H9 (cell line): Measurements from ENCODE around the gene RB1. TPM values are rescaled to one million over a fixed set of nuclear protein-coding genes. Genes with fewer than 3 reads are reported as not detected.
A peak's percentile ranks its signal among the peaks of the same experiment; 100 is the strongest.

ENCODE experiments used
- DNase-seq: peaks from one replicate; pipeline ENCODE4 v3.0.0-alpha.2; 2017
- H2AFZ ChIP-seq: one replicate; pipeline ENCODE4 v1.6.1; 2013; ENCODE audit warnings: mild to moderate bottlenecking, low read length, control low read depth, moderate library complexity
- H2AK5ac ChIP-seq: 2 replicates; pipeline ENCODE4 v1.6.1; 2013; ENCODE audit warnings: low read length, control low read depth, mixed read lengths; ENCODE audit not compliant: insufficient read length
- H2BK120ac ChIP-seq: one replicate; pipeline ENCODE4 v1.6.1; 2013; ENCODE audit warnings: low read depth, mild to moderate bottlenecking, low read length, control low read depth, inconsistent platforms; ENCODE audit not compliant: poor library complexity, severe bottlenecking
- H2BK12ac ChIP-seq: 2 replicates; pipeline ENCODE4 v1.6.1; 2013; ENCODE audit warnings: low read length, control low read depth, mixed read lengths, low read depth; ENCODE audit not compliant: insufficient read length
- H2BK15ac ChIP-seq: 2 replicates; pipeline ENCODE4 v1.6.1; 2013; ENCODE audit warnings: low read depth, low read length, control low read depth
- H2BK20ac ChIP-seq: one replicate; pipeline ENCODE4 v1.6.1; 2013; ENCODE audit warnings: low read depth, mild to moderate bottlenecking, low read length, control low read depth, inconsistent platforms; ENCODE audit not compliant: poor library complexity, severe bottlenecking
- H2BK5ac ChIP-seq: 2 replicates; pipeline ENCODE4 v1.6.1; 2013; ENCODE audit warnings: low read length, control low read depth, mixed read lengths; ENCODE audit not compliant: insufficient read length
- H3K14ac ChIP-seq: 2 replicates; pipeline ENCODE4 v1.6.1; 2013; ENCODE audit warnings: low read length, control low read depth; ENCODE audit not compliant: insufficient read depth
- H3K18ac ChIP-seq: 2 replicates; pipeline ENCODE4 v1.6.1; 2013; ENCODE audit warnings: low read depth, mild to moderate bottlenecking, mixed read lengths, low read length, control low read depth; ENCODE audit not compliant: insufficient read length
- H3K23ac ChIP-seq: 2 replicates; pipeline ENCODE4 v1.6.1; 2013; ENCODE audit warnings: low read length, control low read depth, mixed read lengths, low read depth; ENCODE audit not compliant: insufficient read length
- H3K23me2 ChIP-seq: 2 replicates; pipeline ENCODE4 v1.6.1; 2013; ENCODE audit warnings: low read depth, mild to moderate bottlenecking, mixed read lengths, low read length, control low read depth; ENCODE audit not compliant: insufficient read length, poor library complexity, severe bottlenecking
- H3K27ac ChIP-seq: 2 replicates; pipeline ENCODE4 v1.5.1; 2013; ENCODE audit warnings: low read length, control low read depth, mixed read lengths, low read depth; ENCODE audit not compliant: insufficient read length
- H3K27me3 ChIP-seq: 2 replicates; pipeline ENCODE4 v1.6.1; 2013; ENCODE audit warnings: low read length, control low read depth, inconsistent platforms; ENCODE audit not compliant: insufficient read depth
- H3K4ac ChIP-seq: 2 replicates; pipeline ENCODE4 v1.6.1; 2013; ENCODE audit warnings: low read depth, mild to moderate bottlenecking, control low read depth, inconsistent platforms, low read length, moderate library complexity
- H3K4me1 ChIP-seq: 2 replicates; pipeline ENCODE4 v1.6.1; 2013; ENCODE audit warnings: low read length, control low read depth, inconsistent platforms; ENCODE audit not compliant: insufficient read depth
- H3K4me2 ChIP-seq: 2 replicates; pipeline ENCODE4 v1.6.1; 2013; ENCODE audit warnings: low read length, control low read depth, mixed read lengths; ENCODE audit not compliant: insufficient read length, insufficient read depth
- H3K56ac ChIP-seq: 2 replicates; pipeline ENCODE4 v1.6.1; 2013; ENCODE audit warnings: low read depth, mild to moderate bottlenecking, mixed read lengths, low read length, control low read depth; ENCODE audit not compliant: insufficient read length
- H3K79me1 ChIP-seq: 2 replicates; pipeline ENCODE4 v1.6.1; 2013; ENCODE audit warnings: low read depth, mild to moderate bottlenecking, moderate library complexity, low read length, control low read depth, inconsistent platforms; ENCODE audit not compliant: insufficient read depth, poor library complexity, severe bottlenecking
- H3K79me2 ChIP-seq: 2 replicates; pipeline ENCODE4 v1.6.1; 2013; ENCODE audit warnings: low read length, control low read depth, inconsistent platforms; ENCODE audit not compliant: insufficient read depth
- H3K9ac ChIP-seq: 2 replicates; pipeline ENCODE4 v1.6.1; 2013; ENCODE audit warnings: low read length, control low read depth, mixed read lengths; ENCODE audit not compliant: insufficient read length; ENCODE audit errors: extremely low read depth
- H3K9me3 ChIP-seq: one replicate; pipeline ENCODE4 v1.6.1; 2013; ENCODE audit warnings: low read depth, low read length, inconsistent platforms; ENCODE audit not compliant: control insufficient read depth
- H3T11ph ChIP-seq: one replicate; pipeline ENCODE4 v1.6.1; 2013; ENCODE audit warnings: mild to moderate bottlenecking, low read length, control low read depth, inconsistent platforms
- H4K20me1 ChIP-seq: one replicate; pipeline ENCODE4 v1.6.1; 2013; ENCODE audit not compliant: control insufficient read depth, insufficient read length, insufficient read depth
- H4K5ac ChIP-seq: 2 replicates; pipeline ENCODE4 v1.6.1; 2013; ENCODE audit warnings: low read depth, mild to moderate bottlenecking, mixed read lengths, low read length, control low read depth; ENCODE audit not compliant: insufficient read length
- H4K8ac ChIP-seq: replicated peaks from 2 replicates; pipeline ENCODE4 v1.6.1; 2013; ENCODE audit warnings: low read length, control low read depth, mixed read lengths, low read depth; ENCODE audit not compliant: insufficient read length
- H4K91ac ChIP-seq: 2 replicates; pipeline ENCODE4 v1.6.1; 2013; ENCODE audit warnings: low read depth, mild to moderate bottlenecking, moderate library complexity, mixed read lengths, low read length, control low read depth; ENCODE audit not compliant: insufficient read length
- H3K27ac Mint-ChIP-seq, 3 experiments: 2 replicates in 2 of 3; 3 replicates in 1 of 3; pipeline ENCODE4 v1.8.0; 2020 to 2021; ENCODE audit warnings: mixed read lengths in 3 of 3, mild to moderate bottlenecking in 1 of 3, moderate library complexity in 1 of 3
- H3K27me3 Mint-ChIP-seq: 2 replicates; pipeline ENCODE4 v1.8.0; 2021; ENCODE audit warnings: low read depth, mild to moderate bottlenecking, moderate library complexity, mixed read lengths
- H3K36me3 Mint-ChIP-seq, 3 experiments: 2 replicates in 2 of 3; 3 replicates in 1 of 3; pipeline ENCODE4 v1.8.0; 2020 to 2021; ENCODE audit warnings: low read depth in 3 of 3, mixed read lengths in 3 of 3; ENCODE audit not compliant: insufficient read depth in 1 of 3
- H3K4me1 Mint-ChIP-seq, 2 experiments: 2 replicates each; pipeline ENCODE4 v1.8.0; 2020; ENCODE audit warnings: mixed read lengths in 2 of 2
- H3K4me3 Mint-ChIP-seq, 2 experiments: 2 replicates in 1 of 2; 3 replicates in 1 of 2; pipeline ENCODE4 v1.8.0; 2020 to 2021; ENCODE audit warnings: mild to moderate bottlenecking in 2 of 2, mixed read lengths in 2 of 2, moderate library complexity in 1 of 2
- H3K9me3 Mint-ChIP-seq, 2 experiments: 2 replicates in 1 of 2; 3 replicates in 1 of 2; pipeline ENCODE4 v1.8.0; 2020; ENCODE audit warnings: mild to moderate bottlenecking in 2 of 2, mixed read lengths in 2 of 2, moderate library complexity in 1 of 2
- WGBS: extraction: QIAGEN DNeasy Blood & Tissue Kit; methylation state at CpG from one replicate; pipeline ENCODE4 v1.1.7; 2013; ENCODE audit warnings: missing lambda C conversion rate, low lambda C conversion rate, mixed read lengths; ENCODE audit not compliant: insufficient read length; ENCODE audit errors: extremely low coverage; 5-methylcytosine and 5-hydroxymethylcytosine counted together
- total RNA-seq: library from RNA; stranded (reverse); gene quantifications from 2 replicates; pipeline ENCODE4 v1.2.1, GENCODE V29; 2021
- TF ChIP-seq, protein P1 (sequence below): fragments of 200-600 bp; sonication (generic); conservative IDR thresholded peaks from 3 replicates; pipeline ENCODE4 v1.8.0; 2021; ENCODE audit warnings: antibody characterized with exemption, mild to moderate bottlenecking

Gene RB1
- total RNA-seq, 1 experiment from 2014 or later = 20.5 TPM

DNA sequence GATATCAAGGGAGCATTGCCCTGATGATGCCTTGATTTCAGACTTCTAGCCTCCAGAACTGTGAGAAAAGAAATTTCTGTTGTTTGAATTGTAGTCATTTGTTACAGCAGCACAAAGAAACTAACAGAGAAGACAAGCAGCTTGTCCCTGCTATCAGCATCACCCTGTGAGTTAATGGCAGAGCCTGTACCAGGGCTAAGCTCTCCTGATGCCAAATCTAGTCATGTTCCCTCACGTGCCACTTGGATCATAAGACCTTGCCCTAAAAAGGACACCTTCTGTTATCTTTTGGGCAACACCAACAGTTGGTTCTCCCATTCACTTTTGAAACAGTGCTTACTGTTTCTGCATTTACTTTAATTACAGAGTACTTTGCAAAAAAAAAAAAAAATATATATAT, 214.5 kb downstream of the RB1 start:
- no peak overlapping the region for H2BK12ac ChIP-seq
- H2AFZ ChIP-seq = no peak overlapping the region
- no peak overlapping the region for H3K4me2 ChIP-seq
- H3T11ph ChIP-seq = no peak overlapping the region
- no peaks in the 10 kb centered on the region for H3K23me2 ChIP-seq
- no peak overlapping the region for H3K4ac ChIP-seq
- Mint-ChIP-seq H3K4me3 (no peak overlapping the region), H3K36me3 (peaks cover 0 to 5% (median 0%) of the 10 kb centered on the region in 3 experiments; a peak in 1 of 7 replicates), H3K27ac (peak overlapping the region in 1 of 3 experiments; percentile 40; a peak in 1 of 7 replicates), H3K9me3 (no peaks in the 10 kb centered on the region; a peak in 1 of 5 replicates), H3K4me1 (no peaks in the 10 kb centered on the region), H3K27me3 (no peaks in the 10 kb centered on the region)
- H3K79me1 ChIP-seq = no peaks in the 10 kb centered on the region
- no peak overlapping the region for H2BK15ac ChIP-seq
- H3K9me3 ChIP-seq = no peaks in the 10 kb centered on the region
- WGBS = no CpG with 5 or more reads among the region's 1 CpG
- H3K56ac ChIP-seq = no peak overlapping the region
- H3K4me1 ChIP-seq = no peaks in the 10 kb centered on the region; the same call in 1 of the 2 replicates
- no peak overlapping the region for H3K18ac ChIP-seq
- H2AK5ac ChIP-seq = no peak overlapping the region
- H3K9ac ChIP-seq = no peak overlapping the region
- TF ChIP-seq, protein P1, sequence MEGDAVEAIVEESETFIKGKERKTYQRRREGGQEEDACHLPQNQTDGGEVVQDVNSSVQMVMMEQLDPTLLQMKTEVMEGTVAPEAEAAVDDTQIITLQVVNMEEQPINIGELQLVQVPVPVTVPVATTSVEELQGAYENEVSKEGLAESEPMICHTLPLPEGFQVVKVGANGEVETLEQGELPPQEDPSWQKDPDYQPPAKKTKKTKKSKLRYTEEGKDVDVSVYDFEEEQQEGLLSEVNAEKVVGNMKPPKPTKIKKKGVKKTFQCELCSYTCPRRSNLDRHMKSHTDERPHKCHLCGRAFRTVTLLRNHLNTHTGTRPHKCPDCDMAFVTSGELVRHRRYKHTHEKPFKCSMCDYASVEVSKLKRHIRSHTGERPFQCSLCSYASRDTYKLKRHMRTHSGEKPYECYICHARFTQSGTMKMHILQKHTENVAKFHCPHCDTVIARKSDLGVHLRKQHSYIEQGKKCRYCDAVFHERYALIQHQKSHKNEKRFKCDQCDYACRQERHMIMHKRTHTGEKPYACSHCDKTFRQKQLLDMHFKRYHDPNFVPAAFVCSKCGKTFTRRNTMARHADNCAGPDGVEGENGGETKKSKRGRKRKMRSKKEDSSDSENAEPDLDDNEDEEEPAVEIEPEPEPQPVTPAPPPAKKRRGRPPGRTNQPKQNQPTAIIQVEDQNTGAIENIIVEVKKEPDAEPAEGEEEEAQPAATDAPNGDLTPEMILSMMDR = no peak
- H3K27me3 ChIP-seq = no peaks in the 10 kb centered on the region
- no peaks in the 10 kb centered on the region for H4K20me1 ChIP-seq
- no peak overlapping the region for H4K8ac ChIP-seq
- H3K79me2 ChIP-seq = no peaks in the 10 kb centered on the region
- H2BK120ac ChIP-seq = no peak overlapping the region
- no peak overlapping the region for H2BK20ac ChIP-seq
- H2BK5ac ChIP-seq = no peak overlapping the region
- H4K91ac ChIP-seq = no peak overlapping the region
- H3K23ac ChIP-seq = no peak overlapping the region
- H3K27ac ChIP-seq = no peak overlapping the region
- DNase-seq = no peak
- H3K14ac ChIP-seq = no peak overlapping the region
- H4K5ac ChIP-seq = no peak overlapping the region
